ENCODE results near the gene UBN1.
"Not testable (repeated sequence)": the region's sequence is repeated elsewhere in the genome, so short reads cannot be mapped to it uniquely, and the experiment has no call there.

The UBN1 gene

DNA sequence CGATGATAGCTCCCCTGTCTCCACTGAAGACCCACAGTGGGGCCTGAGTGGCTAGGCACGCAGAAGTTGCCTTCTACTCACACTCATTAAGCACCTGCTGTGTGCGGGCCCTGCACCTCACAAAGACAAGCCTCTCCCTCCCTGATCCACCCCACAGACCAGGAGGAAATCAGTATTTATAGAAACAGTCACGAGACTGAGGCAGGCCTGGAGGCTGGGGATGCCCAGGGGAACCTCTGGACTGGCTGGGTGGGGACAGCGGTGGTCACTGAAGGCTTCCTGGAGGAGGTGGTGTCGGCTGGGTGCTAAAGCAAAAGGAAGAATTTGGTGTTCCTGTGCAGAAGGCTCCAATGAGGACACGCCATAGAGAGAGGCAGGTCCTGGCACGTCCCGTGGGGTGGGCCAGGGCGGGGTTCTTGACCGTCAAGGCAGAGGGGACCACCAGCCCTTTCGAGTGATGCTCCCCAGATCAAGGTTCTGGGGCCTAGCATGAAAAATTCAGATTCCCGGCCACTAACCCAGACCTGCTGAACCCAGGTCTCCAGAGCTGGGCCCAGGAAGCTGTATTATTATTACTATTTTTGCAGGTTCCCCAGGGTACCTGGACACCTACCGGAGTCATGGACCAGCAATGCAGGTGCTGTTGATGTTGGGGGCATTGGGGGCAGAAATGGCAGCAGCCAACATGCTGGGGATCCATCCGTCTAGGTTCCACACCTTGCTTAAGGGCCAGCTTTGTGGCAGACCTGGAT, 66.7 kb downstream of the UBN1 start:
- H3K27me3 Mint-ChIP-seq, result no peaks in the 10 kb centered on the region
- no peaks in the 10 kb centered on the region for H3K9me3 Mint-ChIP-seq
- H3K4me1 Mint-ChIP-seq (ENCODE audit: low read depth), result no peaks in the 10 kb centered on the region
- H3K36me3 Mint-ChIP-seq (ENCODE audit: low read depth), result no peaks in the 10 kb centered on the region
- H3K4me3 Mint-ChIP-seq, result no peak overlapping the region
- no peak overlapping the region for H3K27ac Mint-ChIP-seq

DNA sequence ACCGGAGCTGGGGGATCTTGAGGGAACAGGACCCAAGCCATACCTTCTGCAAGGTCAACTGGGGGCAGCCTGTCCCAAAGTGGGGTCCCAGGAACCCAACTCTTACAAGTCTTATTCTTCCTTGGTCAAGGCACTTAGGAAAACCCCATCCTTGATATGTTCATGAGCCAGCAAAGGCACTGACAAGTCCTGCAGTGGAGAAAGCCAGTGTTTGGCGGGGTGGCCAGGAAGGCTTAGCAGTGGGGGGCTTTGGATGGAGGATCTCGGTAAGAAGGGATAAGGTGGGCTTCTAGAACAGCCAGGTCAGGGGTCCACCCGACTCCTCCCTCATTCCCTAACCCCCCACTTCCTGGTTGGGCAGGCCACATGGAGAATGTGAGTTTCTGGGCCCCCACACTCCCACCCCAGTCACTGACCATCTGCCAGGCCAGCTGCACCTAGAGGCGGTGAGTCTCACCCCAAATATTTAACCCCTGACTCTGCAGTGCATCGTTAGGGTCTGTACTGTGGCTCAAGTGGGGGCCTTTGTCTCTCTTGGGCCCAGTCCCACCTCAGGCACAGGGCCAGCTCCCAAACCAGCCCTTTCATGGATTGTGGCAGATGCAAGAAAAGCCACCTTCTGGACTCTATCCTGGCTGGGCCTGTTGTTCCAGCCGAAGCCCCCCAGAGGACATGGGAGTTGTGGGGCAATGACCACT, 67.4 kb downstream of the UBN1 start:
- no peak overlapping the region for H3K4me3 Mint-ChIP-seq
- no peak overlapping the region for H3K27ac Mint-ChIP-seq
- no peaks in the 10 kb centered on the region for H3K36me3 Mint-ChIP-seq (ENCODE audit: low read depth)
- no peaks in the 10 kb centered on the region for H3K9me3 Mint-ChIP-seq
- H3K27me3 Mint-ChIP-seq, result no peaks in the 10 kb centered on the region
- no peaks in the 10 kb centered on the region for H3K4me1 Mint-ChIP-seq (ENCODE audit: low read depth)

DNA sequence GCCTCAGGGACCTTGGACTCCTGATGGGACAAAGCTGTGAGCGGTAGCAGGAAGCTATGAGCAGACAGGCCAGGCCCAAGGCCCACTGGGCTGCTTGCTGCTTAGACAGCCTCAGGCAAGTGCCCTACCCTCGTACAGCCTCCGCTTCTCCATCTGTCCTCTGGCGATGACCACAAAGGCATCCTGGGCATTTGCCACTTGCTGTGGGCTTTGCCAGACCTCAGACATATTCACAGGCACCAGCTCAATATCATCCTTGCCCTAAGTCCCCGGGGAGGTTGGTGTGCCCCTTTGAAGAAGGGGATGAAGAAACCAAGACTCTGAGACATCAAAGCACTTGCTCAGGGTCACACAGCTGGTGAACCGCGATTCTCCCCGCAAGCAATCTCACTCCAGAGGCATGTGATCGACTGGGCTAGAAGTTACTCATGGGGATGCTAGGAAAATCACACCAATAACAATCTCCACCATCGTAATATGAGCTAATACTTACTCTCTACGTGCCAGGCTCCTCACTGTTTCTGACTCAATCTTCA, 68.0 kb downstream of the UBN1 start:
- Mint-ChIP-seq H3K4me1 (ENCODE audit: low read depth) (no peaks in the 10 kb centered on the region), H3K27ac (no peak overlapping the region), H3K4me3 (no peak overlapping the region), H3K27me3 (no peaks in the 10 kb centered on the region), H3K36me3 (ENCODE audit: low read depth) (no peaks in the 10 kb centered on the region), H3K9me3 (no peaks in the 10 kb centered on the region)

DNA sequence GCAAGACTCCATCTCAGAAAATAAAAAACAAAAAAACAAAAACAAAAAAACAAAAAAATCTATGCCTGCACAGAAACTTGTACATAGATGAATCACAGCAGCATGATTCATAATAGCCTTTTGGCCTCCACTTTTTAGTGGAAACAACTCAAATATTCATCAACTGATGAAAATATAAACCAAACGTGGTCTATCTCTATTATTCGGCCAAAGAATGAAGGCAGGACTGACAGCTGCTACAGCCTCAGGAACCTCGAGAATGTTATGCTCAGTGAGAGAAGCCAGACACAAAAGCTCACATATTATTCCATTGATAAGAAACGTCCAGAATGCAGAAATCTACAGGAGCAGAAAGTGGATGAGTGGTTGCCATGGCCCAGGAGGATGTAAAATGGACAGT, 69.8 kb downstream of the UBN1 start:
- Mint-ChIP-seq H3K27ac (no peak overlapping the region), H3K36me3 (ENCODE audit: low read depth) (no peaks in the 10 kb centered on the region), H3K27me3 (no peaks in the 10 kb centered on the region), H3K9me3 (no peaks in the 10 kb centered on the region), H3K4me1 (ENCODE audit: low read depth) (no peaks in the 10 kb centered on the region), H3K4me3 (no peak overlapping the region)

GRCh38 chr16:4918781-4919251, 71.5 kb downstream of the UBN1 start:
- no peaks in the 10 kb centered on the region for H3K27me3 Mint-ChIP-seq
- no peaks in the 10 kb centered on the region for H3K36me3 Mint-ChIP-seq (ENCODE audit: low read depth)
- no peak overlapping the region for H3K27ac Mint-ChIP-seq

GRCh38 chr16:4920826-4921225, 73.5 kb downstream of the UBN1 start:
- H3K4me1 Mint-ChIP-seq (ENCODE audit: low read depth), result no peaks in the 10 kb centered on the region
- no peak overlapping the region for H3K27ac Mint-ChIP-seq
- H3K4me3 Mint-ChIP-seq, result no peak overlapping the region
- H3K36me3 Mint-ChIP-seq (ENCODE audit: low read depth), result no peaks in the 10 kb centered on the region
- no peaks in the 10 kb centered on the region for H3K27me3 Mint-ChIP-seq
- no peaks in the 10 kb centered on the region for H3K9me3 Mint-ChIP-seq

More at GRCh38 chr16:4918781-4919251, 71.5 kb downstream of the UBN1 start:
- Mint-ChIP-seq H3K4me1 (ENCODE audit: low read depth) (no peaks in the 10 kb centered on the region), H3K4me3 (no peak overlapping the region), H3K9me3 (no peaks in the 10 kb centered on the region)

- Mint-ChIP-seq H3K27me3 (no peaks in the 10 kb centered on the region), H3K4me1 (ENCODE audit: low read depth) (no peaks in the 10 kb centered on the region), H3K9me3 (peaks cover 6% of the 10 kb centered on the region), H3K36me3 (ENCODE audit: low read depth) (peaks cover 6% of the 10 kb centered on the region), H3K27ac (no peak overlapping the region), H3K4me3 (no peak overlapping the region)
Measured at GRCh38 chr16:4922721-4923342, 75.6 kb downstream of the UBN1 start.

GRCh38 chr16:4923853-4924252, 76.6 kb downstream of the UBN1 start:
- Mint-ChIP-seq H3K4me3 (no peak overlapping the region), H3K36me3 (ENCODE audit: low read depth) (peaks cover 6% of the 10 kb centered on the region), H3K27me3 (no peaks in the 10 kb centered on the region), H3K27ac (no peak overlapping the region), H3K4me1 (ENCODE audit: low read depth) (no peaks in the 10 kb centered on the region), H3K9me3 (peaks cover 6% of the 10 kb centered on the region)

DNA sequence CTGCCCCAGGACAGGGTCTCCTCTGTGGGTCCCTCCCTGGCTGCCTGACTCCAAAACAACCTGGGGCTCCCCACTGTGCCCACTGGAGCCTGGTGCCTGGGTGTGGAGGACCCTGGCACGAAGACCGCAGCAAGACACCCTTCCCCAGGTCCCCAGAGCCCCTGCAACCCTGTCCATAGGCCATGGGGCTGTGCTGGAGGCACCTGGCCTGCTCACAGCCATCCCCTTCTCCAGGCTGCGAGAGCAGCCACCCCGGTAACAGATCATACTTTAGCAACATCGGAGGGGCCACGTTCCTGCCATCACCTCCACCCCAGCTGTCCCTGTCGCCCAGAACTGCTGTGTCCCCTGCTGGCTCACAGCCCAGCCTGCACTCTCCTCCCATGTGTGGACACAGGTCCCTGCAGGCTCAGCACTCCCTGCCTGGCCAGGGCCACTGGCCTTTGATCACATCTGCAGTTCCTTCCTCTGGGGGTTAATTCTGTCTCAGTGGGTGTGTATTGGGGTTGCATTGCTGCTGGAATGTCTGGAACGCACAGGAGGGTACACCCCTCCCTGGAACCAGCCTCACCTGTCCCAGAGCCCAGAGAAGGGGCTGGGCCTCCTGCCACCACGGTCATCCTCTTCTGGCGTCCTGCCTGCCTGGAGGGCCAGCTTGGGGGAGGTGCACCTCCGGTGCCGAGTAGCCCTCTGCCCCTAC, 77.5 kb downstream of the UBN1 start:
- Mint-ChIP-seq H3K27me3 (no peaks in the 10 kb centered on the region), H3K9me3 (peaks cover 6% of the 10 kb centered on the region), H3K27ac (no peak overlapping the region), H3K36me3 (ENCODE audit: low read depth) (peaks cover 6% of the 10 kb centered on the region), H3K4me3 (no peak overlapping the region), H3K4me1 (ENCODE audit: low read depth) (no peaks in the 10 kb centered on the region)

- H3K4me1 Mint-ChIP-seq (ENCODE audit: low read depth), result no peaks in the 10 kb centered on the region
- peaks cover 6% of the 10 kb centered on the region for H3K9me3 Mint-ChIP-seq
- H3K36me3 Mint-ChIP-seq (ENCODE audit: low read depth), result peaks cover 6% of the 10 kb centered on the region
- no peak overlapping the region for H3K27ac Mint-ChIP-seq
- H3K27me3 Mint-ChIP-seq, result no peaks in the 10 kb centered on the region
- H3K4me3 Mint-ChIP-seq, result no peak overlapping the region
Measured at GRCh38 chr16:4925293-4925607, 78.0 kb downstream of the UBN1 start.

DNA sequence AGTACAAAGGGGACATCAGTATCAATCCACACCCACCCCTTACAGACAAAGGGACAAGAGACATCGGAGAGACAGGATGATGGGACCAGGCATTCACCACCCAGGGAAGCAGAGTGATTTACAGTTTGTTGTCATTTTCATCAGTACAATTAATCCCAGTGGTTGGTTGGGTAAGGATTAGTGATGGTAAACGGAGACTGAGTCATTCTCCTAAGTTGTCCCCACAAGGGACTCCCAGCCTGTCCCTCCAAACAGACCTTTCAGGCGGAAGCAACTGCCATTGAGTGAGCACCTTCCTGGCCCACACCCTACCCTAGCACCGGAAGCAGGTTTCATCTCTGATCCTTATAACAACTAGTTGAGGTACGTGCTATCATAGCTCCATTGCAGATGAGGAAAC, 78.5 kb downstream of the UBN1 start:
- Mint-ChIP-seq H3K4me1 (ENCODE audit: low read depth) (no peaks in the 10 kb centered on the region), H3K27me3 (no peaks in the 10 kb centered on the region), H3K4me3 (no peak overlapping the region), H3K27ac (no peak overlapping the region), H3K9me3 (peaks cover 6% of the 10 kb centered on the region), H3K36me3 (ENCODE audit: low read depth) (peaks cover 6% of the 10 kb centered on the region)

DNA sequence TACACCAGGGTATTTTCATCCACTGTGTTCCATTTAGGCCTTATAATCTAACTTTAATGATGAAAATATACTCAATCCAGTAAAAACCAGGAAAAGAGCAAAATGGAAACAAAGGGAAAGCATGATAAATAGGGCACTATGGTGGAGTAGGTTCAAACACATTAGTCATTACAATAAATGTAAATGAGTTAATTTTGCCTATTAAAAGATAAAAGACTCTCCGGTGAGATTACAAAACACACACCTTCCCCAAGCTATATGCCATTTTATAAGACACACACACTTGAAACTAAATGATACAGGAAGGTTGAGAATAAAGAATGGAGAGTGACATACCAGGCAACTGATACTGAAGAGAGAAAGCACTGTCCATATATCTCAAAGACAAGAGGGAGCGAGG, 79.6 kb downstream of the UBN1 start:
- H3K4me3 Mint-ChIP-seq, result no peak overlapping the region
- peaks cover 6% of the 10 kb centered on the region for H3K9me3 Mint-ChIP-seq
- H3K4me1 Mint-ChIP-seq (ENCODE audit: low read depth), result no peaks in the 10 kb centered on the region
- H3K27ac Mint-ChIP-seq, result no peak overlapping the region
- no peaks in the 10 kb centered on the region for H3K27me3 Mint-ChIP-seq
- H3K36me3 Mint-ChIP-seq (ENCODE audit: low read depth), result peaks cover 6% of the 10 kb centered on the region

GRCh38 chr16:4927661-4928060, 80.4 kb downstream of the UBN1 start:
- no peak overlapping the region for H3K4me3 Mint-ChIP-seq
- peaks cover 6% of the 10 kb centered on the region for H3K36me3 Mint-ChIP-seq (ENCODE audit: low read depth)
- peaks cover 6% of the 10 kb centered on the region for H3K9me3 Mint-ChIP-seq
- H3K27me3 Mint-ChIP-seq, result no peaks in the 10 kb centered on the region
- H3K4me1 Mint-ChIP-seq (ENCODE audit: low read depth), result no peaks in the 10 kb centered on the region
- H3K27ac Mint-ChIP-seq, result no peak overlapping the region

DNA sequence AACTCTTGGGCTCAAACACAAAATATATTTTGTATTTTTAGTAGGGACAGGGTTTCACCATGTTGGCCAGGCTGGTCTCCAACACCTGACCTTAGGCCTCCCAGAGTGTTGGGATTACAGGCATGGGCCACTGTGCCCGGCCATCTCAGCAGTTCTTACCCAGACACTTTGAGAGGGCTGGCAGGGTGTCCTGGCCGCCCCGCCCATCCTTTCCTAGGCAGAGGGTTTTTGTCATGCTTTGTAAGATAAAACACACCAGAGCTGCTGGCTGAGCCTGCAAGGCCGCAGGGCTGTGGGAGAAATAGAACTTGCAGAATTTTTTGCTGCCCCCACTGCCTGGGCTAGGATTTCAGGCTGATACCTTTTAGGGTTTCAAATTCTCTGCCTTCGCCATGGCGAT, 80.9 kb downstream of the UBN1 start:
- no peak overlapping the region for H3K27ac Mint-ChIP-seq
- H3K9me3 Mint-ChIP-seq, result peaks cover 6% of the 10 kb centered on the region
- peaks cover 6% of the 10 kb centered on the region for H3K36me3 Mint-ChIP-seq (ENCODE audit: low read depth)
- no peak overlapping the region for H3K4me3 Mint-ChIP-seq
- H3K4me1 Mint-ChIP-seq (ENCODE audit: low read depth), result no peaks in the 10 kb centered on the region
- no peaks in the 10 kb centered on the region for H3K27me3 Mint-ChIP-seq

DNA sequence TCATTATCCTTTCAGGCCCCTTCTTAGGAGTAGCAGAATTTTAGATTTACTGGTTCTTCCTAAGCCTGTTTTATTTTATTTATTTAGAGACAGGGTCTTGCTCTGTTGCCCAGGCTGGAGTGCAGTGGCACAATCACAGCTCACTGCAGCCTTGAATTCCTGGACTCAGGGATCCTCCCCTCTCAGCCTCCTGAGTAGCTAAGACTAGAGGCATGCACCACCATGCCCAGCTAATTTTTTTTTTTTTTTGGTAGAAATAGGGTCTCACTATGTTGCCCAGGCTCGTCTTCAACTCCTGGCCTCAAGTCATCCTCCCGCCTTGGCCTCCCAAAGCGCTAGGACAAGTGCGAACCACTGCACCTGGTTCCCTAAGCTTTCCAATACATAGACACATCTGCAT, 82.3 kb downstream of the UBN1 start:
- H3K27ac Mint-ChIP-seq; H3K9me3 Mint-ChIP-seq; H3K27me3 Mint-ChIP-seq; H3K4me1 Mint-ChIP-seq (ENCODE audit: low read depth); H3K36me3 Mint-ChIP-seq (ENCODE audit: low read depth); H3K4me3 Mint-ChIP-seq: not testable (repeated sequence)

Measured in stimulated activated naive CD8-positive, alpha-beta T cell treated with anti-CD3 and anti-CD28 coated beads, Interleukin-15, Interleukin-2, amounts not matched to agents 100 ng/mL and 50 ng/mL, for 24 hours (primary cell).